GM21360 (cell line): ENCODE data around the gene SOX4.
"Not testable (repeated sequence)": the region's sequence is repeated elsewhere in the genome, so short reads cannot be mapped to it uniquely, and the experiment has no call there.

ENCODE experiments used
- ATAC-seq: cut with Tn5 transposase; IDR thresholded peaks from one replicate; pipeline ENCODE4 v1.9.1; 2021; ENCODE audit warnings: mild to moderate bottlenecking, moderate library complexity; ENCODE audit not compliant: unreplicated experiment

The SOX4 gene

GRCh38 chr6:21593412-21593926 is at the start of gene SOX4:
SOX4 (plus strand) TSS chr6:21593751; CDS start chr6:21594535, 784 bp downstream.
- peak; percentile 65 for ATAC-seq

GRCh38 chr6:21552286-21552685 is 41.3 kb upstream of the SOX4 start:
- not testable (repeated sequence) for ATAC-seq

- ATAC-seq, result no peak
Observed at GRCh38 chr6:21554286-21554685, 39.3 kb upstream of the SOX4 start.

- no peak for ATAC-seq
Observed at GRCh38 chr6:21555197-21555596, 38.4 kb upstream of the SOX4 start.

- no peak for ATAC-seq
Observed at GRCh38 chr6:21556511-21556910, 37.0 kb upstream of the SOX4 start.

- ATAC-seq, result no peak
Observed at GRCh38 chr6:21556968-21557721, 36.4 kb upstream of the SOX4 start.

GRCh38 chr6:21559238-21559637 is 34.3 kb upstream of the SOX4 start:
- ATAC-seq, result no peak

- ATAC-seq, result no peak
Observed at GRCh38 chr6:21560249-21560648, 33.3 kb upstream of the SOX4 start.

- no peak for ATAC-seq
Observed at GRCh38 chr6:21565431-21565830, 28.1 kb upstream of the SOX4 start.

- ATAC-seq, result no peak
Observed at GRCh38 chr6:21578523-21578922, 15.0 kb upstream of the SOX4 start.

- no peak for ATAC-seq
Observed at GRCh38 chr6:21582651-21583050, 10.9 kb upstream of the SOX4 start.

GRCh38 chr6:21586300-21586699 is 7.3 kb upstream of the SOX4 start:
- ATAC-seq, result no peak

- ATAC-seq, result peak; percentile 4
Observed at GRCh38 chr6:21586740-21587178, 6.8 kb upstream of the SOX4 start.

- peak; percentile 37 for ATAC-seq
Observed at GRCh38 chr6:21587179-21587960, 6.2 kb upstream of the SOX4 start.

- ATAC-seq, result peak; percentile 32
Observed at GRCh38 chr6:21587961-21588480, 5.5 kb upstream of the SOX4 start.

- peak; percentile 26 for ATAC-seq
Observed at GRCh38 chr6:21588481-21589351, 4.8 kb upstream of the SOX4 start.

GRCh38 chr6:21589352-21590345 is 3.9 kb upstream of the SOX4 start:
- no peak for ATAC-seq

- ATAC-seq, result no peak
Observed at GRCh38 chr6:21590346-21590745, 3.2 kb upstream of the SOX4 start.

- ATAC-seq, result no peak
Observed at GRCh38 chr6:21591446-21591845, 2.1 kb upstream of the SOX4 start.
